PC-3 (cell line): ENCODE data around the gene ADGRF3. TPM values are rescaled to one million over a fixed set of nuclear protein-coding genes. Genes with fewer than 3 reads are reported as not detected.
"Not testable (repeated sequence)": the region's sequence is repeated elsewhere in the genome, so short reads cannot be mapped to it uniquely, and the experiment has no call there.

Source experiments
- ATAC-seq: fragments of 200-7000 bp; cut with Tn5 transposase; 2 replicates; pipeline ENCODE4 v1.9.1; 2020; ENCODE audit warnings: mild to moderate bottlenecking, moderate library complexity
- BruUV-seq: library from RNA; stranded (reverse); fragments of 400-500 nt; replicated peaks from 2 replicates; lab custom pipeline; 2021; lab: Mats Ljungman, UMichigan
- CTCF ChIA-PET: fragments of 300-600 bp; sonication (Branson Sonifier 250); formaldehyde crosslinking; loops from one replicate; lab custom pipeline; 2022; ENCODE audit warnings: antibody characterized with exemption; lab: Charles Lee
- POLR2A ChIA-PET: fragments of 300-600 bp; sonication (Branson Sonifier 250); formaldehyde crosslinking; loops from one replicate; lab custom pipeline; 2022; ENCODE audit warnings: antibody characterized with exemption; ENCODE audit not compliant: unreplicated experiment; lab: Charles Lee
- DNase-seq: peaks from one replicate; pipeline ENCODE4 v3.0.0-alpha.2; 2015
- H2AFZ ChIP-seq: fragments of 300-600 bp; sonication (generic); 2 replicates; pipeline ENCODE4 v1.6.0; 2016; ENCODE audit warnings: antibody characterized with exemption, low read length
- H3F3A ChIP-seq: fragments of 300-600 bp; sonication (generic); one replicate; pipeline ENCODE4 v1.6.0; 2017; ENCODE audit warnings: antibody characterized with exemption, low read length, control low read depth, mild to moderate bottlenecking; ENCODE audit not compliant: unreplicated experiment
- H3K27ac ChIP-seq: fragments of 300-600 bp; sonication (generic); 2 replicates; pipeline ENCODE4 v1.5.1; 2016; ENCODE audit warnings: mild to moderate bottlenecking, low read length
- H3K27me3 ChIP-seq: fragments of 300-600 bp; sonication (generic); 2 replicates; pipeline ENCODE4 v1.6.1; 2016; ENCODE audit warnings: low read length, mixed read lengths
- H3K36me3 ChIP-seq: fragments of 300-600 bp; sonication (generic); 2 replicates; pipeline ENCODE4 v1.6.1; 2016; ENCODE audit warnings: low read depth, mixed run types, low read length, mixed read lengths
- H3K4me1 ChIP-seq: fragments of 300-600 bp; sonication (generic); 2 replicates; pipeline ENCODE4 v1.5.1; 2016; ENCODE audit warnings: low read length; ENCODE audit not compliant: insufficient read depth
- H3K4me2 ChIP-seq: fragments of 300-600 bp; sonication (generic); 2 replicates; pipeline ENCODE4 v1.6.0; 2016; ENCODE audit warnings: low read length
- H3K4me3 ChIP-seq: fragments of 300-600 bp; sonication (generic); 2 replicates; pipeline ENCODE4 v1.5.1; 2016; ENCODE audit warnings: mild to moderate bottlenecking, low read length, mixed read lengths
- H3K79me2 ChIP-seq: fragments of 300-600 bp; sonication (generic); 2 replicates; pipeline ENCODE4 v1.6.1; 2017; ENCODE audit warnings: low read length, mixed read lengths
- H3K9ac ChIP-seq: fragments of 300-600 bp; sonication (generic); 2 replicates; pipeline ENCODE4 v1.6.0; 2016; ENCODE audit warnings: mild to moderate bottlenecking, low read length
- H3K9me2 ChIP-seq: fragments of 300-600 bp; sonication (generic); replicated peaks from 2 replicates; pipeline ENCODE4 v1.6.1; 2016; ENCODE audit warnings: mixed run types, low read length, mixed read lengths
- H3K9me3 ChIP-seq: fragments of 300-600 bp; sonication (generic); 2 replicates; pipeline ENCODE4 v1.6.1; 2016; ENCODE audit warnings: low read length, mixed read lengths
- H4K20me1 ChIP-seq: fragments of 300-600 bp; sonication (generic); 2 replicates; pipeline ENCODE4 v1.6.1; 2016; ENCODE audit warnings: low read length, mixed read lengths
- EZH2 ChIP-seq: fragments of 300-600 bp; sonication (generic); IDR thresholded peaks from one replicate; pipeline ENCODE4 v1.6.1; 2017; ENCODE audit warnings: antibody characterized with exemption, mild to moderate bottlenecking, low read length; ENCODE audit not compliant: unreplicated experiment
- EZH2phosphoT487 ChIP-seq: fragments of 300-600 bp; sonication (generic); IDR thresholded peaks from 2 replicates; pipeline ENCODE4 v1.6.1; 2018; ENCODE audit warnings: mild to moderate bottlenecking, antibody characterized with exemption, low read length, borderline replicate concordance
- intact Hi-C: fragments of 100-400 bp; cut with micrococcal nuclease; formaldehyde crosslinking; loops from 2 replicates; pipeline ENCODE4 v1.9.0; 2023
- total RNA-seq: library from RNA; depleted of rRNA; stranded (reverse); fragments of >200 nt; gene quantifications from 2 replicates; pipeline ENCODE4 v1.2.3, GENCODE V29; 2014
- TF ChIP-seq, protein P1 (sequence below): fragments of 300-600 bp; sonication (generic); conservative IDR thresholded peaks from 2 replicates; pipeline ENCODE4 v1.5.1; 2017; ENCODE audit warnings: antibody characterized with exemption, low read depth, mild to moderate bottlenecking, low read length

The ADGRF3 gene
- total RNA-seq, 1 experiment from 2014 or later, result not detected

DNA sequence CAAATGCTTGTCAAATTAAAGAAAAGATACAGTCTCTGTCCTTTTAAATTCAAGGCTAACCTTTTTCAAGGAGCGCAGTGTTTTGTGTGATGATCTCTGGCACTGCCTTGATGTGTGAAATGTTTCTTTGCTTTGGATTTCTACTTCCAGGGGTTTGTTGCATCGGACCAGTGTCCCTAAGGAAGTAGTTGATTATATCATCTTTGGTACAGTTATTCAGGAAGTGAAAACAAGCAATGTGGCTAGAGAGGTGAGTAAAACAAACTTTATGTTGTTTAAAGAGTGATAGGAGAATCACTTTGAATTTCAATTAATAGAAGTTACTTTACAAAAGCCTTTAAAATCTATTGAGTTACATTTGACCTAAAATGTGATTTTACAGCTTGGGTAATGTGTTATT lies 73.1 kb downstream of the ADGRF3 start:
- Histone ChIP-seq H4K20me1 (no peaks in the 10 kb centered on the region), H3F3A (no peaks in the 10 kb centered on the region), H3K4me2 (no peak overlapping the region), H3K36me3 (no peaks in the 10 kb centered on the region), H3K9me3 (no peaks in the 10 kb centered on the region), H3K27me3 (no peaks in the 10 kb centered on the region), H3K9me2 (no peaks in the 10 kb centered on the region), H2AFZ (no peak overlapping the region), H3K79me2 (no peaks in the 10 kb centered on the region), H3K9ac (no peak overlapping the region), H3K4me1 (no peaks in the 10 kb centered on the region), H3K27ac (no peak overlapping the region), H3K4me3 (no peak overlapping the region)
- DNase-seq (no peak), ATAC-seq (no peak)
- TF ChIP-seq EZH2phosphoT487 (no peak), EZH2 (no peak)
- TF ChIP-seq, protein P1, sequence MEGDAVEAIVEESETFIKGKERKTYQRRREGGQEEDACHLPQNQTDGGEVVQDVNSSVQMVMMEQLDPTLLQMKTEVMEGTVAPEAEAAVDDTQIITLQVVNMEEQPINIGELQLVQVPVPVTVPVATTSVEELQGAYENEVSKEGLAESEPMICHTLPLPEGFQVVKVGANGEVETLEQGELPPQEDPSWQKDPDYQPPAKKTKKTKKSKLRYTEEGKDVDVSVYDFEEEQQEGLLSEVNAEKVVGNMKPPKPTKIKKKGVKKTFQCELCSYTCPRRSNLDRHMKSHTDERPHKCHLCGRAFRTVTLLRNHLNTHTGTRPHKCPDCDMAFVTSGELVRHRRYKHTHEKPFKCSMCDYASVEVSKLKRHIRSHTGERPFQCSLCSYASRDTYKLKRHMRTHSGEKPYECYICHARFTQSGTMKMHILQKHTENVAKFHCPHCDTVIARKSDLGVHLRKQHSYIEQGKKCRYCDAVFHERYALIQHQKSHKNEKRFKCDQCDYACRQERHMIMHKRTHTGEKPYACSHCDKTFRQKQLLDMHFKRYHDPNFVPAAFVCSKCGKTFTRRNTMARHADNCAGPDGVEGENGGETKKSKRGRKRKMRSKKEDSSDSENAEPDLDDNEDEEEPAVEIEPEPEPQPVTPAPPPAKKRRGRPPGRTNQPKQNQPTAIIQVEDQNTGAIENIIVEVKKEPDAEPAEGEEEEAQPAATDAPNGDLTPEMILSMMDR, result no peak
- CTCF ChIA-PET, result no interaction called here
- POLR2A ChIA-PET, result no interaction called here
- intact Hi-C loops, result no loop called here
- no TSS peak for BruUV-seq

DNA sequence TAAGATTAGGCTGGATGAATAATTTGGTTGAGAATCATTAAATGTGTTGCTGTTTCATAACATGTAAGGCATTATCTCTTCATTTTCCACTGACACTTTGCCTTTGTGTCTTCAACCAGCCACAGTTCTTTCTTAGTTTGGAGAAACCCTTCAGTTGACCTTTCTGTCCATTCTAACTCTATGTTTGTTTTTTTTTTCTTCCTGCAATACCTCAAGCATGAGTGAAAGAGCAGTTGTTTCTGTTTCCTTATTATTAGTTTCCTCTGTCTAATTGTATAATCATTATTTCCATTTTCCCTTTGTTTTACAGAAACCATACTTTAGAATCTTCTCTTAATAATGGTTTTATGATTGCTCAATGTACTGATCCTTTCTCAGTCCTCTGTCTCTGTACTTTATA lies 76.2 kb downstream of the ADGRF3 start:
- BruUV-seq, result no TSS peak
- Histone ChIP-seq H2AFZ (no peak overlapping the region), H4K20me1 (no peaks in the 10 kb centered on the region), H3K9ac (no peak overlapping the region), H3K27ac (no peak overlapping the region), H3K4me1 (no peaks in the 10 kb centered on the region), H3K9me2 (no peaks in the 10 kb centered on the region), H3K27me3 (no peaks in the 10 kb centered on the region), H3K4me3 (no peak overlapping the region), H3F3A (no peaks in the 10 kb centered on the region), H3K79me2 (no peaks in the 10 kb centered on the region), H3K4me2 (no peak overlapping the region), H3K9me3 (no peaks in the 10 kb centered on the region), H3K36me3 (no peaks in the 10 kb centered on the region)
- no peak for ATAC-seq
- DNase-seq, result no peak
- POLR2A ChIA-PET, result no interaction called here
- intact Hi-C loops, result no loop called here
- no peak for TF ChIP-seq EZH2phosphoT487
- TF ChIP-seq, protein P1, result no peak
- TF ChIP-seq EZH2, result no peak
- CTCF ChIA-PET, result interaction anchor here (0.6 kb wide), 1 partner anchor 181 kb away, joined by 4 read pairs; no protein-coding TSS in a partner anchor

DNA sequence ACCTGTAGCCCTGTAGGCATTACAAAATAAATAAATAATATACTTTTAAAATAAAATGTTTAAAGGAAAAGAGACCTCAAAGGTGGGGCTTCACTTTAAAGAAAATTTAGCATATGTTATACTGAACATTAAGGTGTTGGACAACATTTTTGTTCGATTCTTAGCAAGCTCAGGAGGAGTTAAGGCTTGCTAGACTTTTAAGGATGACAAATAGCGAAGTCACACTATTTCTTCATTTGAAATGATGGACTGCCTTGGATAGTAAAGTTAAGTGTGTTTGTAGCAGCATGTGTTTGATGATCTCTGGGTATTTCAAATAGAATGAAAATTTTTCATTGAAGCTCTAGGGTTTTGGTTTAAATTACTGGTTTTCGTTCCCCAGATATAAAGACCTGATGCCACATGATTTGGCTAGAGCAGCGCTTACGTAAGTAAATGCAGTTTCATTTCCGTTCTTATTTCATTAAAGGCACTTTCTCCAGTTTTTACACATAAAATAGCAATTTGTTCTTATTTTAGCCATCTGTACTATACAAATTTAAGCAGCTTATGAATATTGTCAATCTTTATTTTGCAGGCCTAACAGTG lies 76.9 kb downstream of the ADGRF3 start:
- TF ChIP-seq EZH2phosphoT487 (no peak), EZH2 (no peak)
- TF ChIP-seq, protein P1, result no peak
- Histone ChIP-seq H3K4me3 (no peak overlapping the region), H3K27me3 (no peaks in the 10 kb centered on the region), H3K4me2 (no peak overlapping the region), H3K36me3 (peaks cover 3% of the 10 kb centered on the region; the same call in 1 of the 2 replicates), H4K20me1 (no peaks in the 10 kb centered on the region), H2AFZ (no peak overlapping the region), H3K9me2 (no peaks in the 10 kb centered on the region), H3K4me1 (no peaks in the 10 kb centered on the region), H3K27ac (no peak overlapping the region), H3F3A (no peaks in the 10 kb centered on the region), H3K9ac (no peak overlapping the region), H3K79me2 (no peaks in the 10 kb centered on the region), H3K9me3 (no peaks in the 10 kb centered on the region)
- ATAC-seq (no peak), DNase-seq (peak; percentile 19)
- ChIA-PET POLR2A (no interaction called here), CTCF (no interaction called here)
- intact Hi-C loops, result no loop called here
- BruUV-seq, result no TSS peak

DNA sequence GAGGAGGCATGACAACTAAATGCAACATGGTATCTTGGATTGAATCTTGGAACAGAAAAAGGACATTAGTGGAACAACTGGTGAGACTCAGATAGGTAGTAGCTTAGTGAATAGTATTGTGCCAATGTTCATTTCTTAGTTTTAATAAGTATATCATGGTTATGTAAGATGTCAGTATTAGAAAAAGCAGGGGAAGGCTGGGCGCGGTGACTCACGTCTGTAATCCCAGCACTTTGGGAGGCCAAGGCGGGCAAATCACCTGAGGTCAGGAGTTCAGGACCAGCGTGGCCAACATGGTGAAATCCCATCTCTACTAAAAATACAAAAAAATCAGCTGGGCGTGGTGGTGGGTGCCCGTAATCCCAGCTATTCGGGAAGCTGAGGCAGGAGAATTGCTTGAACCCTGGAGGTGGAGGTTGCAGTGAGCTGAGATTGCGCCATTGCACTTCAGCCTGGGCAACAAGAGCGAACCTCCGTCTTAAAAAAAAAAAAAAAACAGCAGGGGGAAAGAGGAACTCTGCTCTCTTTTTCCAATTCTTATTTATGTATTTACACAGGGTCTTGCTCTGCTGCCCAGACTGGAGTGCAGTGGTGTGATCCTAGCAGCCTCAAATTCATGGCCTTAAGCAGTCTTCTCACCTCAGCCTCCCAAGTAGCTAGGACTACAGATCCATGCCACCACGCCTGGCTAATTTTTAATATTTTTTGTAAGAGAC lies 77.8 kb downstream of the ADGRF3 start:
- H3K27me3 ChIP-seq, BruUV-seq, H3K9ac ChIP-seq, intact Hi-C loops, H2AFZ ChIP-seq, H3K79me2 ChIP-seq, H3K27ac ChIP-seq, H3K4me1 ChIP-seq, H3K9me3 ChIP-seq, POLR2A ChIA-PET, H4K20me1 ChIP-seq, ATAC-seq, H3F3A ChIP-seq, DNase-seq, CTCF ChIA-PET, H3K36me3 ChIP-seq, H3K4me3 ChIP-seq, H3K4me2 ChIP-seq, H3K9me2 ChIP-seq: not testable (repeated sequence)
